Bronchial epithelial cell (primary cell): ENCODE data around the gene KLRG1. TPM values are rescaled to one million over a fixed set of nuclear protein-coding genes. Genes with fewer than 3 reads are reported as not detected.

Source experiments
- DNase-seq: peaks from one replicate; pipeline ENCODE4 v3.0.0-alpha.2; 2010; ENCODE audit warnings: low read depth
- FAIRE-seq: peaks from 2 replicates; lab custom pipeline; 2011; peaks lifted over from hg19 to GRCh38; lab: Jason Lieb, UNC
- H3K27me3 ChIP-seq: 2 replicates; pipeline ENCODE4 v1.5.1; 2011; ENCODE audit warnings: low read length; ENCODE audit not compliant: control insufficient read depth, insufficient read depth
- H3K36me3 ChIP-seq: 2 replicates; pipeline ENCODE4 v1.5.1; 2011; ENCODE audit warnings: low read length; ENCODE audit not compliant: control insufficient read depth, insufficient read depth
- H3K4me3 ChIP-seq: 2 replicates; pipeline ENCODE4 v1.5.1; 2011; ENCODE audit warnings: mild to moderate bottlenecking, low read depth, low read length, control low read depth
- total RNA-seq: library from RNA; depleted of rRNA; stranded (reverse); fragments of >200 nt; gene quantifications from 2 replicates; pipeline ENCODE4 v1.2.1, GENCODE V29; 2014
- TF ChIP-seq, protein P1 (sequence below): IDR thresholded peaks from 2 replicates; pipeline ENCODE4 v1.5.1; 2011; ENCODE audit warnings: mild to moderate bottlenecking, moderate library complexity, low read length, control low read depth, inconsistent platforms; ENCODE audit not compliant: insufficient read depth, severe bottlenecking

KLRG1 gene
- total RNA-seq, 1 donor from 2014 or later, result under 0.01 TPM

GRCh38 chr12:8948701-8949341 lies 40.5 kb upstream of the KLRG1 start:
- peak overlapping the region; percentile 73 for H3K4me3 ChIP-seq
- FAIRE-seq, result no peak

DNA sequence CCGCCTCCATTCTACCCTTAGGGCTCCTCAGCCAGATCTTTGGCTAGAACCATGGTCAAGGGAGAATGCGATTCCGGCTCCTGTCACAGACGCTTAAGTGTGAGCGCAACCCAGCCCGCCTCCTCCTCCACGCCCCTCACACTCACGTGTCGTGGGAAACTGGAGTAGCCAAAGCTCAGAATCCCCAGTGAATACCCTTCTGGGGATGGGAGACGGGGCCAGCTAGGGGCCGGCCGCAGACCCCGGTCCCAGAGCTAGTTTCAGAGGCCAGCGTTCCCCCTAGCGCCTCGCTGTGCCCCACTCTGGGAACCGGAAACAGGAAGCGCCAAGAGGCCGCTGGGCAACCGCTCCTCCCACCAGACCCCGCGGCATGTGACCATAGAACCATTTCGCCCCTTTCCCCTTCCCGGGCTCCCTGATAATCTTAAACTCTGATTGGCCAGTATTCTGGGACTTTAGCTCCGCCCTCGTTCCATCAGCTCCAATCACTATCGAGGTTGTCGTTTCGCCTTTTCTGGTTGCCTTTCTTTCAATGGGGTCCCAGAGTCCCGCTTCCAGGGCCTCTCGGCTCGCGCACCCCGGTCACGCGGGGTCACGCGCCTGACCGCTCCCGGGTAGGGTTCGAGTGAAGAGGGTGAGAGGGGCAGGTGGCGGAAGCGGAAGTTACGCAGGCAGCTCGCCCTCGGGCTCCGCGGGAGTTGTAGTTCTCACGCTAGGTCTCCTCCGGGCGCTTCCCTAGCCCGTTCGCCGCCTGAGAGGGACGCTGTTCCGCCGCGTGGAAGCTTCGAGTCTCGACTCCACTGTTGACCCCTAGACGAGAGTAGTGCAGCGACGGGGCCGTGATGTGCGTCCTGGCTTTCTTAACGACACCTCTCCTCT lies 39.8 kb upstream of the KLRG1 start, which contains the start of gene M6PR:
TSS of gene M6PR (minus strand) at position 304 of the 879 bp plus-strand sequence. CDS start 3,241 bp downstream, outside the sequence.
- FAIRE-seq (no peak), DNase-seq (peak; percentile 88)
- H3K36me3 ChIP-seq, result peaks cover 4% of the 10 kb centered on the region
- TF ChIP-seq, protein P1, sequence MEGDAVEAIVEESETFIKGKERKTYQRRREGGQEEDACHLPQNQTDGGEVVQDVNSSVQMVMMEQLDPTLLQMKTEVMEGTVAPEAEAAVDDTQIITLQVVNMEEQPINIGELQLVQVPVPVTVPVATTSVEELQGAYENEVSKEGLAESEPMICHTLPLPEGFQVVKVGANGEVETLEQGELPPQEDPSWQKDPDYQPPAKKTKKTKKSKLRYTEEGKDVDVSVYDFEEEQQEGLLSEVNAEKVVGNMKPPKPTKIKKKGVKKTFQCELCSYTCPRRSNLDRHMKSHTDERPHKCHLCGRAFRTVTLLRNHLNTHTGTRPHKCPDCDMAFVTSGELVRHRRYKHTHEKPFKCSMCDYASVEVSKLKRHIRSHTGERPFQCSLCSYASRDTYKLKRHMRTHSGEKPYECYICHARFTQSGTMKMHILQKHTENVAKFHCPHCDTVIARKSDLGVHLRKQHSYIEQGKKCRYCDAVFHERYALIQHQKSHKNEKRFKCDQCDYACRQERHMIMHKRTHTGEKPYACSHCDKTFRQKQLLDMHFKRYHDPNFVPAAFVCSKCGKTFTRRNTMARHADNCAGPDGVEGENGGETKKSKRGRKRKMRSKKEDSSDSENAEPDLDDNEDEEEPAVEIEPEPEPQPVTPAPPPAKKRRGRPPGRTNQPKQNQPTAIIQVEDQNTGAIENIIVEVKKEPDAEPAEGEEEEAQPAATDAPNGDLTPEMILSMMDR, result peak; percentile 71
- H3K4me3 ChIP-seq, result peak within 1 kb of the TSS; percentile 73
- H3K27me3 ChIP-seq, result no peaks in the 10 kb centered on the region

More at GRCh38 chr12:8948701-8949341, 40.5 kb upstream of the KLRG1 start:
- DNase-seq, result peak; percentile 17
- Histone ChIP-seq H3K36me3 (peaks cover 4% of the 10 kb centered on the region), H3K27me3 (no peaks in the 10 kb centered on the region)
- TF ChIP-seq, protein P1, result no peak

- TF ChIP-seq, protein P1, result no peak
- Histone ChIP-seq H3K4me3 (peak overlapping the region; percentile 73), H3K36me3 (peaks cover 2% of the 10 kb centered on the region), H3K27me3 (no peaks in the 10 kb centered on the region)
- FAIRE-seq, result no peak
- no peak for DNase-seq
Measured at GRCh38 chr12:8950221-8950527, 39.2 kb upstream of the KLRG1 start.

DNA sequence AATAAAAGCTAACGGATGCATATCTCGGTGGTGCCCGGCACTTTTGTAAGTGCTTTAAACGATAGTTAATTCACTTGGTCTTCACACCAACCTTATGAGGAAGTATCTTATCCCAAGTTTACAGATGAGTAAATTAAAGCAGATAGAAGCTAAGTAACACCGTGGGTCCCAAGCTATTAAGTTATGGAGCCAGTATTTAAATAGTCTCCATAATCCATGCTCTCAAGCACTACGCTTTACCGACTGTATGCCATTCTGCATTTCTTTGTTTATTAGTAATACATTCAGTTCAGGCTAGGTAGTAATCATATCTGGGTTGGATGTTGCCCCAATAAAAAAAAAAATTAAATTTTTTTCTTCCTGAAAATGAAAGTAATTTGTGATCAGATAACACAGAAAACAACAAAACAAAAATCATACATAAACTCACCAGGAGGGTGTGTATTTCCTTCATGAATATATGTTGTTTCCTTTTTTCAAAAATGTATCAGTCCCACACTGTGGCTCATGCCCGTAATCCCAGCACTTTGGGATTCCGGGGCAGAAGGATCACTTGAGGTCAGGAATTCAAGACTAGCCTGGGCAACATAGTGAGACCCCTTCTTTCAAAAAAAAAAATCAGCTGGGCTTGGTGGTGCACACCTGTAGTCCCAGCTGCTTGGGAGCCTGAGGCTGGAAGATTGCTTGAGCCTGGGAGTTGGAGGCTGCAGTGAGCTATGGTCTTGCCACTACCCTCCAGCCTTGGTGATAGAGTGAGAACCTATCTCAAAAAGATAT lies 38.5 kb upstream of the KLRG1 start:
- Histone ChIP-seq H3K36me3 (no peaks in the 10 kb centered on the region), H3K4me3 (peak overlapping the region; percentile 73), H3K27me3 (no peaks in the 10 kb centered on the region)
- FAIRE-seq (no peak), DNase-seq (no peak)
- TF ChIP-seq, protein P1, result no peak

DNA sequence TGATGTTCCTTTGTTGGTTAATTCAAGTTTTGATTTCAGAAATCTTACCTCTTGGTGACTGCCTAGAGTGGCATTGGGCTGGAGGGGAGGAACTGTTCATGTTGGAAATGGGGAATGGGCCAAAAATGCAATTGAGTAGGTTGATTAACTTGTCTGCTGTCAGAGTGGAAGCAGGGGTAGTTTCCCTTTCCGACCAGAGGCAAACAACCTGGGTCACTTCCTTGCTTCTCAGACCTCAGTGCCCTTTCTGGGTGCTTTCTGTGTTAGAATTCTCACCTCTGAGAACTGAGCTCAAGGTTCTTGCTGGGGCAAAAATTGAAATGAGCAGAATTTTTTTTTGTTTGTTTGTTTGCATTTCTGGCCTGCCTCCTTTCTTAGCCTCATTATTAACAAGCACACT lies 37.6 kb upstream of the KLRG1 start:
- DNase-seq (no peak), FAIRE-seq (no peak)
- H3K27me3 ChIP-seq, result no peaks in the 10 kb centered on the region
- no peak overlapping the region for H3K4me3 ChIP-seq
- TF ChIP-seq, protein P1, result no peak
- H3K36me3 ChIP-seq, result no peaks in the 10 kb centered on the region
